Measurements from ENCODE around the gene AUTS2. TPM values are rescaled to one million over a fixed set of nuclear protein-coding genes. Genes with fewer than 3 reads are reported as not detected.

The AUTS2 gene
- total RNA-seq, 1 experiment from 2014 or later, result 256 TPM

GRCh38 chr7:70781922-70782311, 1183.6 kb downstream of the AUTS2 start:
- no peak overlapping the region for H3K9ac ChIP-seq (ENCODE audit: extremely low read depth, insufficient read length, low read length)
- TF ChIP-seq CTCF (conservative IDR thresholded peaks at IDR 0.05), result no peak
- H2AFZ ChIP-seq (ENCODE audit: low read length), result no peak overlapping the region
- H3K23ac ChIP-seq (ENCODE audit: insufficient read length, low read depth, low read length), result no peak overlapping the region
- H2BK12ac ChIP-seq (ENCODE audit: insufficient read length, low read depth, low read length), result no peak overlapping the region
- H2AK5ac ChIP-seq (ENCODE audit: insufficient read length, low read length), result no peak overlapping the region
- H3K27ac ChIP-seq (ENCODE audit: insufficient read length, low read depth, low read length), result no peak overlapping the region
- no peak overlapping the region for H2BK15ac ChIP-seq (ENCODE audit: low read depth, low read length)
- Mint-ChIP-seq H3K9me3 (no peaks in the 10 kb centered on the region), H3K36me3 (ENCODE audit: insufficient read depth in 1 of 3, low read depth in 3 of 3) (peaks cover 55 to 100% (median 99%) of the 10 kb centered on the region in 3 experiments), H3K27ac (peak overlapping the region in 1 of 3 experiments; percentile 45; a peak in 3 of 7 replicates), H3K4me3 (no peak overlapping the region), H3K27me3 (ENCODE audit: low read depth) (no peaks in the 10 kb centered on the region; the same call in 1 of the 2 replicates), H3K4me1 (peaks cover 11 to 16% of the 10 kb centered on the region in 2 experiments)
- H2BK20ac ChIP-seq (ENCODE audit: low read depth, low read length, poor library complexity, severe bottlenecking), result no peak overlapping the region
- H3K4me2 ChIP-seq (ENCODE audit: insufficient read depth, insufficient read length, low read length), result no peak overlapping the region
- no peak overlapping the region for H3K56ac ChIP-seq (ENCODE audit: insufficient read length, low read depth, low read length)
- no peak overlapping the region for H3K4ac ChIP-seq (ENCODE audit: low read depth, low read length)
- no peaks in the 10 kb centered on the region for H4K20me1 ChIP-seq (ENCODE audit: control insufficient read depth, insufficient read depth, insufficient read length)
- H3K27me3 ChIP-seq (ENCODE audit: insufficient read depth, low read length), result no peaks in the 10 kb centered on the region
- H2BK5ac ChIP-seq (ENCODE audit: insufficient read length, low read length), result no peak overlapping the region
- DNase-seq, result no peak
- no peak overlapping the region for H3K14ac ChIP-seq (ENCODE audit: insufficient read depth, low read length)
- H3K9me3 ChIP-seq (ENCODE audit: control insufficient read depth, low read depth, low read length), result no peaks in the 10 kb centered on the region
- no peaks in the 10 kb centered on the region for H3K23me2 ChIP-seq (ENCODE audit: insufficient read length, low read depth, low read length, poor library complexity, severe bottlenecking)
- H3T11ph ChIP-seq (ENCODE audit: low read length), result no peak overlapping the region
- H3K4me1 ChIP-seq (ENCODE audit: insufficient read depth, low read length), result no peaks in the 10 kb centered on the region
- H4K5ac ChIP-seq (ENCODE audit: insufficient read length, low read depth, low read length), result no peak overlapping the region
- no peaks in the 10 kb centered on the region for H3K79me2 ChIP-seq (ENCODE audit: insufficient read depth, low read length)
- no peak overlapping the region for H3K18ac ChIP-seq (ENCODE audit: insufficient read length, low read depth, low read length)
- H3K79me1 ChIP-seq (ENCODE audit: insufficient read depth, low read depth, low read length, poor library complexity, severe bottlenecking), result no peaks in the 10 kb centered on the region
- H4K8ac ChIP-seq (replicated peaks; ENCODE audit: insufficient read length, low read depth, low read length), result no peak overlapping the region
- WGBS (ENCODE audit: extremely low coverage, insufficient read length, low lambda C conversion rate), result no CpG with 5 or more reads among the region's 11 CpGs
- no peak overlapping the region for H4K91ac ChIP-seq (ENCODE audit: insufficient read length, low read depth, low read length)
- H2BK120ac ChIP-seq (ENCODE audit: low read depth, low read length, poor library complexity, severe bottlenecking), result no peak overlapping the region

Data from H9 (cell line).